CD4-positive, alpha-beta T cell treated with Interleukin-1 beta for 1 hour (primary cell): ENCODE data around the gene ITGA5.

Experiments used
- DNase-seq, 2 donors: peaks; one replicate each; pipeline ENCODE4 v3.0.0-alpha.2; 2020 to 2022

Gene ITGA5

GRCh38 chr12:54409267-54409666, 9.8 kb downstream of the ITGA5 start:
- no peak for DNase-seq

- no peak for DNase-seq
These were observed 11.7 kb downstream of the ITGA5 start for GRCh38 chr12:54407183-54407905.

GRCh38 chr12:54405573-54405972, 13.5 kb downstream of the ITGA5 start:
- DNase-seq = no peak

DNA sequence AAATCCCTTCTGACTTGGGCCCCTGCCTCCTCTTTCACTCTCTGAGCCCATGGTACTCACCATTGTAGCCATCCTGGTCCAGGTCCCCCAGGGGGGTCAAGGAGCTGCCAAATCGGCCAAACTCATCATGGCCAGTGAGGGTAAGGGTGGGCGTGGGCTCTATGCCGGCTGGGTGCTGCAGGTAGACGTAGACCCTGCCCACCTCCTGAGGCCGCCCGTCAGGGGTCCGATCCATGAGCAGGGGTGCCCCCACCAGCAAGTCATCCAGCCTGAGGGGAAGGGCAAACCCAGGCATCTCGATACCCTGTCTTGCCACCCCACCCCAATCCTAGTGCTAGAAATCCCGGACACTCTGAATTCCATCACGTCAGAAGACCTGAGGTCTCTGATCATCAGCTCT, 14.0 kb downstream of the ITGA5 start:
- no peak for DNase-seq

DNA sequence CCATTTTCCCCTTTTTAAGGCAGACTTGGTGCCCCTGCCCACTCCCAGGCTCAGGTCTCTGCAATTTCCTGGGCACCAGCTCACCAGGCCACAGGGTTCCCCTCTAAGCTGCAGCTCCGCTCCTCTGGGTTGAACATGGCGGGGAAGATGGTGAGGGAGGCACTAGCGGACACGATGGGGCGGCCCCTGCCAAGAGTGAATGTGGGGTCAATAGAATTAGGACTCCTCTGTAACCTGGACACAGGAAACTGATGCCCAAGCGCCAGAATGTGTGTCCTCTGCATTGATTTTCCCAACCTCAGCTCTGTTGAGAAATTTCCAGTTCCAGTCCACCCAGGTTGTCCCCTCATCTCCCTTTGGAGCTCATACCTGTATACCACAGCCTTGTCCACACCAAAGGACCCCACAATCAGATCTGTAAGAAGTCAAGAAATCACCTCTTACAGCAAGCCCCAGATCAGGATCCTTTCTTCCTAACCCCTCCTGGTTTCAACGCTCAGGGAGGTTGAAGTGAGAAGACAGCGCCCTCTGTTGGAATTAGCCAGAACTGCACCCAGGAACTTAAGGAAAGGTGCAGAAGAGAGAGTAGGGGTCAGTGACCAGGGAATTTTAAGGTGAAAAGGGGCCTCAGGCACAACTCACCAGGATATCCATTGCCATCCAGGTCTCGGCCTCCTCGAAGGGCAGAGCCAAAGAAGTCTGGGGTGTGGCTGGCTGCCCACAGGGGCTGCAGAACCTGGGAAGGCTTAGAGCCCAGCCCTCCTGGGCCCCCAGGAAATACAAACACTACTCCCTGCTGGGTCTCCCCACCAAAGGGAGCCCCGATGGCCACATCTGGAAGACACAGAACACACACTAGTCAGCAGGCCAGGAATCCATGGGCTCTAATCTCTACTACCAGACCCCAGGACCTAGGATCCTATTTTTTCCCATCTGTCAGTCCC, 14.7 kb downstream of the ITGA5 start:
- peak; percentile 59 to 75 for DNase-seq

GRCh38 chr12:54401119-54401518, 17.9 kb downstream of the ITGA5 start:
- no peak for DNase-seq

DNA sequence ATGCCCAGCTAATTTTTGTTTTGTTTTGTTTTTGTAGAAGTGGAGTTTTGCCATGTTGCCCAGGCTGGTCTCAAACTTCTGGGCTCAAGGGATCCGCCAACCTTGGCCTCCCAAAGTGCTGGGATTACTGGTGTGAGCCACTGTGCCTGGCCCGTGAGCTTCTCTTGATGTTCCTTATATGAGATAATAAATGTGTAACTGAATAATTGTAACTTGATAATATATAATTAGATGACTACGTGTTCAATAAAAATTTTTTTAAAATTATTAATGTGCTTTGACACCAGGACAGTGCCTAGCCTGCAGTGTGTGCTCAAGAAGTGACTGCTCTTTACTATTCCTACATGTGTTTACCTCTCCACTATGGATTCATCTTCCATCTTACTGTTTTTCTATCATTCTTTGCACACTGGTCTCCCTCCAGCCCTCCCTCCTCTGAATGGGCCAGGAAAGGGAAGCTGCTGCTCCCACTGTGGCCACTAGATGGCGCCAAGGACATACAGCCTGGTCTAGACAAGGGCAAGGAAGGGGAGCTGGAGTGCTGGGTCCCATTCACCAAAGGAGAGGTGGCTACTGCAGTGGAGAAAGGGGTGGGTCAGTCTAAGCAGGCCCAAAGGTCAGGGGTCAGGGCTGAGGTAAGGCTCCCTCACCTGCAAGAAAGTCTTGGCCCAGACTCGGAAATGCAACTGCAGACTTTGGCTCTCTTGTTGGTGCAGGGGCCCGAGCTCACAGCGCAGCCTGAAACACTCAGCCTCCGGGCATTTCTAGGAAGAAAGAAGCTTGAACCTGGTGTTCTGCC, 19.9 kb downstream of the ITGA5 start:
- DNase-seq = peak; percentile 85 to 90

- DNase-seq = no peak
These were observed 20.8 kb downstream of the ITGA5 start for GRCh38 chr12:54398218-54398617.

- DNase-seq = no peak
These were observed 21.9 kb downstream of the ITGA5 start for GRCh38 chr12:54397157-54397556.

DNA sequence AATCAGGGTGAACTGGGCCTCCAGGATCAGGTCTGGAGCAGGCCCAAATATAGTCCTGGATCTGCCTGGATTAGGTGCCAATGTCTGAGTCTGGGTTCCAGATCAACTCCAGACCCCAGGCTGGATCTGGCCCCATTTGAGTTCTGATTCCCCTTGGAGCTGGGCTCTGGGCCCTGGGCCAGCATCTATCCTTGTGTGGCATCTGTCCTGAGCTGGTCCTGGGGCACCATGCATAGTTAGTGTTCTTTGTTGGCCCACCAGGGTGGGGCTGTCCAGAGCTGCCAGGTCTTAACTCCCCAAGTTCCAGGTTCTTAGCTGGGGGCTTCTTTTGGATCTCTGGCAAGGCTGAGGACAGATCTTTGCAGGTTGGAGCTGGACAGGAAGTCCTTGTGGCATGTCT, 23.5 kb downstream of the ITGA5 start:
- DNase-seq = no peak

DNA sequence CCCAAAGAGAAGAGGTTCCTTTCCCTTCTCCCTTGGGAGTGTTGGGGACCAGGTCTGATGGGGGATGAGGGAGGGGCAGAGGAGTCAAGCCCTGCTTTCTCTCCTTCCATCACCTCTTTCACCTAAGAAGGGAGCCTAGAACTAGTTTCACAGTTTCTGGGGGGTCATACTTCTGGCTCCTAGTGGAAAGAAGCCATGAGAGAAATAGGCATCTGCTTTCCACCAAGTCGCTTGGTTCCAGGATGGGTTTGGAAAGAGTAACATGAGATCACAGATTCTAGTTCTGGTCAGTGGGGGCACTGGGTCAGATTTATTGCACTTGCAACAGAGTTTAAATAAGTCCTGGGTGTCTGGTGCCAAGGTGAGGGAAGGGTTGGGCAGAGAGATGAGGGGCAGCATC, 24.1 kb downstream of the ITGA5 start:
- DNase-seq = no peak

GRCh38 chr12:54394281-54394719, 24.8 kb downstream of the ITGA5 start:
- peak in 1 of 2 donors; percentile 41 for DNase-seq

DNA sequence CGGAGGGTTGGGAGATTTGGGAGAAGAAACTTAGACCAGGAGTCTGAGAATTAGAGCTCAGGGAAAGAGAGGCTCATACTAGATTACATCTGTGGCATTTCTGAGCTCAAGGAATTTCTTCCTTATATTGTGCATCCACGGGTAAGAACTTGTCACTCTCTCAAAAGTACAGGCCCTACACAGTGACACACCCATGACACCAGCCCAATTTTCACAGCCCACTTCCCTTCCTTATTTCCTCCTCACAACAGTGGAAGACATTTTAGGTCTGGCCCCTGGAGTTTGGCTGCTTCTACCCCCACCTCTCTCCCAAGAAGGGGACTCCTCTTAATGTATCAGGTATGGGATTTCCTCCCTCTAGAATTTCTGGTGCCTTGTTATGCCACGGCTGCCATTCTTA, 25.3 kb downstream of the ITGA5 start:
- no peak for DNase-seq

DNA sequence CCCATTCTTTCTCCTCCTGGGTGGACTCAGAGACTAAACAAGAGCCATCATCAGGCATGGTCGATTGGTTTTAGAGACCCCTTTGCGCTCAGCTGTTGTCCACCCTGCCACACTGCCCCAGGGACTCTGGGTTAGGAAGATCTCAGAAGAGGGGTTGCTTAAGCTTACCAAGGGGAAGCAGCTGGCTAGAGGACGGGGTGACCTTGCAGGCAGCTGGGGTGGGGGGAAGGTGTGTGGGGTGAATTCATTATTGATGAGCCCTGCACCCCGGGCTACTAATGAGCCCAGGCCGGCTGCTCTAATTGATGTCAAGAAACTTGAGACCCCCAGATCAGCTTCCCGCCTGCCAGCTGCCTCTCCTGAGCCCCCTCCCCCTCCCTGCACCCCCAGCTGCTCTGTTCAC, 25.9 kb downstream of the ITGA5 start:
- no peak for DNase-seq

- DNase-seq = no peak
These were observed 26.4 kb downstream of the ITGA5 start for GRCh38 chr12:54392485-54393206.

- DNase-seq = peak; percentile 74 to 77
These were observed 28.2 kb downstream of the ITGA5 start for GRCh38 chr12:54390668-54391551.

DNA sequence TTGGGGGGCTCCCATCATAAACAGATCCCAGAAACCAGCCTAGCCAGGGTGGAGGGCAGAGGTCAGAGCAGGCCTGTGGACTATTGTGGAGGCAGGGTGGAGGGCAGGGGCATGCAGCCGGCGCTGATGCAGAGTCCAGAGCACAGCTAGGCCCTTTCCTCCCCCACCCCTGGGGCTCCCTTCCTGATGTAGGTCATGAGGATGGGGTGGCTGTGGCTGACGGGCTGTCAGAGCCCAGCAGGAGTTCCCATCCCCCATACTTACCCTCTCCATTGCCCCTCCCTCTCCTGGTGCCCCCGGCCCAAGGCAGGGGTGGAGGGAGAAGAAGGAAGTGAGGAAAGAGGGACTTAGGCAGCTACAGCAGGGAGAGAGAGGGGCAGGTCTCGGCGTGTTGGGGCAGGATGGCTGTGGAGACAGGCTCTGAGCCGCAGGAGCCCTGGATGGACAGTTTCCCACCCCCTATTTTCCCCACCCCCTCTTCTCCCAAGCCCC, 28.8 kb downstream of the ITGA5 start:
- DNase-seq = peak in 1 of 2 donors; percentile 11

GRCh38 chr12:54389607-54390175, 29.4 kb downstream of the ITGA5 start:
- no peak for DNase-seq

- DNase-seq = no peak
These were observed 29.9 kb downstream of the ITGA5 start for GRCh38 chr12:54389134-54389508.

- DNase-seq = no peak
These were observed 30.6 kb downstream of the ITGA5 start for GRCh38 chr12:54388237-54389133.
